ENCODE results near the gene ADAMTS1. TPM values are rescaled to one million over a fixed set of nuclear protein-coding genes. Genes with fewer than 3 reads are reported as not detected.

Gene ADAMTS1
- total and polyA plus RNA-seq, 2 donors (not counting 3 experiments of a cell fraction or from before 2014, with no cell fraction given): 15.4 to 16.3 TPM

GRCh38 chr21:26845759-26846035, 488 bp upstream of the ADAMTS1 start:
- Histone ChIP-seq H3K79me2 (ENCODE audit: control insufficient read depth, insufficient read depth, low read length) (peaks cover 13% of the 10 kb centered on the region), H3K9me1 (replicated peaks; ENCODE audit: control insufficient read depth, extremely low read depth, insufficient read depth, low read length) (no peaks in the 10 kb centered on the region), H3K27me3 (ENCODE audit: control insufficient read depth in 2 of 2, insufficient read depth in 2 of 2, low read length in 2 of 2) (peaks cover 5 to 16% of the 10 kb centered on the region in 2 experiments), H3K36me3 (ENCODE audit: control insufficient read depth in 2 of 2, extremely low read depth in 1 of 2, insufficient read depth in 2 of 2, low read length in 2 of 2) (no peaks in the 10 kb centered on the region), H3K9me3 (replicated peaks; ENCODE audit: control insufficient read depth, insufficient read depth, low read length) (no peaks in the 10 kb centered on the region), H3K4me1 (ENCODE audit: control insufficient read depth, extremely low read depth, insufficient read depth, low read length) (peaks cover 37% of the 10 kb centered on the region), H3K27ac (ENCODE audit: insufficient read depth, low read depth, low read length) (peak overlapping the region; percentile 59), H2AFZ (ENCODE audit: low read depth, low read length) (peak overlapping the region; percentile 90), H3K4me3 (replicated peaks in 1 of 3; ENCODE audit: insufficient read depth in 1 of 3, low read depth in 1 of 3, low read length in 3 of 3) (peak overlapping the region; percentile 64 to 80 (median 78)), H3K4me2 (ENCODE audit: insufficient read depth, low read length) (peak overlapping the region; percentile 91), H4K20me1 (replicated peaks; ENCODE audit: control insufficient read depth, extremely low read depth, insufficient read depth, low read length) (no peaks in the 10 kb centered on the region), H3K9ac (replicated peaks; ENCODE audit: extremely low read depth, insufficient read depth, low read length) (peak overlapping the region; percentile 83)
- DNase-seq (ENCODE audit: low read depth, low spot score): no peak
- ChIA-PET POLR2A (interaction anchor here (1.7 kb wide), 1 partner anchor 1892 kb away, joined by 4 read pairs; no protein-coding TSS in a partner anchor), CTCF (interaction anchor here (1.0 to 6.8 kb wide), 9 partner anchors 11 to 1902 kb away, joined by 4 to 131 read pairs (median 5); no protein-coding TSS in a partner anchor)
- no peak for TF ChIP-seq MAX (IDR thresholded peaks at IDR 0.05; ENCODE audit: insufficient read depth, insufficient read length)
- no peak for TF ChIP-seq FOS (IDR thresholded peaks at IDR 0.05; ENCODE audit: borderline replicate concordance, insufficient read depth, low read length)
- TF ChIP-seq JUN (IDR thresholded peaks at IDR 0.05; ENCODE audit: borderline replicate concordance, insufficient read depth, insufficient read length, low read depth): no peak
- no peak for TF ChIP-seq POLR2AphosphoS5 (IDR thresholded peaks at IDR 0.05; ENCODE audit: insufficient read depth, low read depth, low read length)
- TF ChIP-seq MYC (IDR thresholded peaks at IDR 0.05; ENCODE audit: low read depth, low read length): no peak
- no peak for TF ChIP-seq EZH2 (IDR thresholded peaks at IDR 0.05; ENCODE audit: borderline replicate concordance, low read depth, low read length, severe bottlenecking)
- TF ChIP-seq, protein P1, sequence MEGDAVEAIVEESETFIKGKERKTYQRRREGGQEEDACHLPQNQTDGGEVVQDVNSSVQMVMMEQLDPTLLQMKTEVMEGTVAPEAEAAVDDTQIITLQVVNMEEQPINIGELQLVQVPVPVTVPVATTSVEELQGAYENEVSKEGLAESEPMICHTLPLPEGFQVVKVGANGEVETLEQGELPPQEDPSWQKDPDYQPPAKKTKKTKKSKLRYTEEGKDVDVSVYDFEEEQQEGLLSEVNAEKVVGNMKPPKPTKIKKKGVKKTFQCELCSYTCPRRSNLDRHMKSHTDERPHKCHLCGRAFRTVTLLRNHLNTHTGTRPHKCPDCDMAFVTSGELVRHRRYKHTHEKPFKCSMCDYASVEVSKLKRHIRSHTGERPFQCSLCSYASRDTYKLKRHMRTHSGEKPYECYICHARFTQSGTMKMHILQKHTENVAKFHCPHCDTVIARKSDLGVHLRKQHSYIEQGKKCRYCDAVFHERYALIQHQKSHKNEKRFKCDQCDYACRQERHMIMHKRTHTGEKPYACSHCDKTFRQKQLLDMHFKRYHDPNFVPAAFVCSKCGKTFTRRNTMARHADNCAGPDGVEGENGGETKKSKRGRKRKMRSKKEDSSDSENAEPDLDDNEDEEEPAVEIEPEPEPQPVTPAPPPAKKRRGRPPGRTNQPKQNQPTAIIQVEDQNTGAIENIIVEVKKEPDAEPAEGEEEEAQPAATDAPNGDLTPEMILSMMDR (IDR thresholded peaks at IDR 0.05; ENCODE audit: extremely low read depth in 1 of 2, insufficient read depth in 1 of 2, low read depth in 1 of 2, low read length in 2 of 2): no peak
- FAIRE-seq: no peak
- dilution Hi-C loops (cut with MboI; ENCODE audit: extremely low pct_ligation_motif_present, low sequenced_read_pairs): no loop called here
- intact Hi-C loops (cut with micrococcal nuclease): loop anchor here (1.0 to 10.0 kb wide), 8 partner anchors 803 to 1792 kb away; no protein-coding TSS in a partner anchor
- TSS peak; percentile 23 for BruUV-seq (replicated peaks)

Measured in endothelial cell of umbilical vein (primary cell).